Right atrium auricular region (tissue), 2 donors: ENCODE measurements around the gene FST. TPM values are rescaled to one million over a fixed set of nuclear protein-coding genes. Genes with fewer than 3 reads are reported as not detected.

Source experiments
- DNase-seq: peaks from one replicate; pipeline ENCODE4 v3.0.0-alpha.2; 2019; ENCODE audit warnings: low spot score
- H3K27ac ChIP-seq, 2 donors: fragments of 200-600 bp; sonication (generic); 1 replicate in 1 of 2; 2 replicates in 1 of 2; pipeline ENCODE4 v1.5.1; 2016 to 2019
- H3K27me3 ChIP-seq, 2 donors: fragments of 200-600 bp; sonication (generic); one replicate each; pipeline versions ENCODE4 v1.5.1 to v1.6.0; 2017 to 2019
- H3K36me3 ChIP-seq: fragments of 200-600 bp; sonication (generic); one replicate; pipeline ENCODE4 v1.5.1; 2016
- H3K4me1 ChIP-seq, 2 donors: fragments of 200-600 bp; sonication (generic); one replicate each; pipeline versions ENCODE4 v1.5.1 to v1.6.0; 2017 to 2019
- H3K4me3 ChIP-seq, 2 donors: fragments of 200-600 bp; sonication (generic); 1 replicate in 1 of 2; 2 replicates in 1 of 2; pipeline ENCODE4 v1.5.1; 2017 to 2019; ENCODE audit warnings: mild to moderate bottlenecking in 1 of 2, moderate library complexity in 1 of 2
- H3K9me3 ChIP-seq, 2 donors: fragments of 200-600 bp; sonication (generic); one replicate each; pipeline ENCODE4 v1.5.1; 2019
- CTCF ChIP-seq, 2 donors: fragments of 200-600 bp; sonication (generic); IDR thresholded peaks; one replicate each; pipeline ENCODE4 v1.5.1; 2019; ENCODE audit warnings: antibody characterized with exemption in 2 of 2
- total RNA-seq, 2 donors: library from RNA; depleted of rRNA; stranded (reverse); fragments of >200 nt; gene quantifications; one replicate each; pipeline ENCODE4 v1.1.0, GENCODE V29; 2016

FST gene
- total RNA-seq, 2 donors from 2014 or later: 0.70 to 1.5 TPM

- no peak overlapping the region for H3K4me3 ChIP-seq
Measured at GRCh38 chr5:53448851-53449250, 31.6 kb upstream of the FST start.

GRCh38 chr5:53453898-53454718, 26.3 kb upstream of the FST start:
- no peaks in the 10 kb centered on the region for H3K9me3 ChIP-seq
- no peak for TF ChIP-seq CTCF (IDR thresholded peaks at IDR 0.05)
- no peak for DNase-seq
- H3K4me3 ChIP-seq: no peak overlapping the region
- no peak overlapping the region for H3K27ac ChIP-seq
- H3K36me3 ChIP-seq: no peaks in the 10 kb centered on the region
- H3K4me1 ChIP-seq: no peaks in the 10 kb centered on the region
- no peaks in the 10 kb centered on the region for H3K27me3 ChIP-seq

More at GRCh38 chr5:53448851-53449250, 31.6 kb upstream of the FST start:
- Histone ChIP-seq H3K4me1 (no peaks in the 10 kb centered on the region), H3K27me3 (no peaks in the 10 kb centered on the region), H3K36me3 (no peaks in the 10 kb centered on the region), H3K27ac (no peak overlapping the region), H3K9me3 (no peaks in the 10 kb centered on the region)
- no peak for DNase-seq
- no peak for TF ChIP-seq CTCF (IDR thresholded peaks at IDR 0.05)

- Histone ChIP-seq H3K4me1 (no peaks in the 10 kb centered on the region), H3K4me3 (no peak overlapping the region), H3K27me3 (no peaks in the 10 kb centered on the region), H3K9me3 (no peaks in the 10 kb centered on the region), H3K36me3 (no peaks in the 10 kb centered on the region), H3K27ac (no peak overlapping the region)
- no peak for TF ChIP-seq CTCF (IDR thresholded peaks at IDR 0.05)
- no peak for DNase-seq
Measured at GRCh38 chr5:53454719-53455000, 25.8 kb upstream of the FST start.

GRCh38 chr5:53456366-53456765, 24.1 kb upstream of the FST start:
- TF ChIP-seq CTCF (IDR thresholded peaks at IDR 0.05): no peak
- Histone ChIP-seq H3K36me3 (no peaks in the 10 kb centered on the region), H3K4me3 (no peak overlapping the region), H3K4me1 (no peaks in the 10 kb centered on the region), H3K9me3 (no peaks in the 10 kb centered on the region), H3K27me3 (no peaks in the 10 kb centered on the region), H3K27ac (no peak overlapping the region)
- no peak for DNase-seq

- no peak for TF ChIP-seq CTCF (IDR thresholded peaks at IDR 0.05)
- no peak for DNase-seq
- H3K9me3 ChIP-seq: no peaks in the 10 kb centered on the region
- no peaks in the 10 kb centered on the region for H3K27me3 ChIP-seq
- no peak overlapping the region for H3K27ac ChIP-seq
- H3K4me1 ChIP-seq: no peaks in the 10 kb centered on the region
- H3K4me3 ChIP-seq: no peak overlapping the region
- no peaks in the 10 kb centered on the region for H3K36me3 ChIP-seq
Measured at GRCh38 chr5:53463909-53464621, 16.4 kb upstream of the FST start.
